ENCODE results near the gene TMEM121. TPM values are rescaled to one million over a fixed set of nuclear protein-coding genes. Genes with fewer than 3 reads are reported as not detected.

Gene TMEM121
- polyA plus RNA-seq, 1 of the 3 experiments (the other 2 are of a cell fraction): 9.1 TPM

DNA sequence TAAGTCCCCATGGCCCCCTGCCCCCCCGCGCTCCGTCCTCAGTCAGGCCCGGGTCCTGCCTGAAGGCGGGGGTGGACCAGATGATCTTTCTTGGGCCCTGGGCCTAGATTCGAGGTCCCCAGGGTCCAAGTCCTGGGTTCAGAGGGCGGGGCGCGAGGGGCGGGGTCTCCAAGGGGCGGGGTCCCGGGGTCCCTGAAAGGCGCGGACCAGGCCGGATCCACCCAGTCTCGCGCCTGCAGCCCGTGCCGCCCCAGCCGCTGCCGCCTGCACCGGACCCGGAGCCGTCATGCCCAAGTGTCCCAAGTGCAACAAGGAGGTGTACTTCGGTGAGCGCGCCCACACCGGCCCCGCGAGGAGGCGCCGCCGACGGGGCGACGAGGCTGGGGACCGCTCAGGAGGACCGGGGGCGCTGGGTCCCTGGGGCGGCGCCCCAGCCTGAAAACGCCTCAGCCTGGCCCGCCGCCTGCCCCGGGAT is 39.4 kb upstream of the TMEM121 start:
- no peak for DNase-seq
- peaks cover 3% of the 10 kb centered on the region; the same call in 1 of the 2 replicates for H3K79me2 ChIP-seq (ENCODE audit: insufficient read depth)
- WGBS (ENCODE audit: low lambda C conversion rate): 100% methylated on average over 5 of the region's 45 CpGs

More for the DNA sequence above, 39.4 kb upstream of the TMEM121 start:
- Histone ChIP-seq H4K20me1 (ENCODE audit: insufficient read depth) (peaks cover 4% of the 10 kb centered on the region; the same call in 1 of the 2 replicates), H3K9me3 (no peaks in the 10 kb centered on the region), H2AFZ (ENCODE audit: low read depth) (no peak overlapping the region), H3F3A (replicated peaks; ENCODE audit: insufficient read depth) (peaks cover 5% of the 10 kb centered on the region), H3K4me3 (ENCODE audit: low read depth in 2 of 2, low read length in 1 of 2) (no peak overlapping the region), H3K36me3 (replicated peaks in 1 of 2; ENCODE audit: control insufficient read depth in 1 of 2, insufficient read depth in 2 of 2, low read length in 1 of 2) (no peaks in the 10 kb centered on the region), H3K27ac (ENCODE audit: low read depth in 2 of 2, low read length in 1 of 2) (no peak overlapping the region), H3K4me1 (ENCODE audit: control insufficient read depth in 1 of 2, insufficient read depth in 2 of 2, low read depth in 1 of 2, low read length in 1 of 2) (peaks cover 25 to 61% of the 10 kb centered on the region in 2 experiments; a peak in 3 of 4 replicates), H3K4me2 (no peak overlapping the region), H3K27me3 (ENCODE audit: insufficient read depth) (no peaks in the 10 kb centered on the region), H3K9me2 (no peaks in the 10 kb centered on the region), H3K9ac (no peak overlapping the region)
- ChIA-PET CTCF (interaction anchor here (1.3 to 7.2 kb wide), 7 partner anchors 11 to 115 kb away, joined by 3 to 137 read pairs (median 8); no protein-coding TSS in a partner anchor), POLR2A (no interaction called here)
- TF ChIP-seq RXRA (IDR thresholded peaks at IDR 0.05; ENCODE audit: borderline replicate concordance, low read depth): no peak
- no peak for TF ChIP-seq YY1 (IDR thresholded peaks at IDR 0.05; ENCODE audit: low read depth)
- TF ChIP-seq TCF12 (IDR thresholded peaks at IDR 0.05): no peak
- TF ChIP-seq, protein P1, sequence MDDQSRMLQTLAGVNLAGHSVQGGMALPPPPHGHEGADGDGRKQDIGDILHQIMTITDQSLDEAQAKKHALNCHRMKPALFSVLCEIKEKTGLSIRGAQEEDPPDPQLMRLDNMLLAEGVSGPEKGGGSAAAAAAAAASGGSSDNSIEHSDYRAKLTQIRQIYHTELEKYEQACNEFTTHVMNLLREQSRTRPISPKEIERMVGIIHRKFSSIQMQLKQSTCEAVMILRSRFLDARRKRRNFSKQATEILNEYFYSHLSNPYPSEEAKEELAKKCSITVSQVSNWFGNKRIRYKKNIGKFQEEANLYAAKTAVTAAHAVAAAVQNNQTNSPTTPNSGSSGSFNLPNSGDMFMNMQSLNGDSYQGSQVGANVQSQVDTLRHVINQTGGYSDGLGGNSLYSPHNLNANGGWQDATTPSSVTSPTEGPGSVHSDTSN (IDR thresholded peaks at IDR 0.05): no peak
- TF ChIP-seq, protein P2, sequence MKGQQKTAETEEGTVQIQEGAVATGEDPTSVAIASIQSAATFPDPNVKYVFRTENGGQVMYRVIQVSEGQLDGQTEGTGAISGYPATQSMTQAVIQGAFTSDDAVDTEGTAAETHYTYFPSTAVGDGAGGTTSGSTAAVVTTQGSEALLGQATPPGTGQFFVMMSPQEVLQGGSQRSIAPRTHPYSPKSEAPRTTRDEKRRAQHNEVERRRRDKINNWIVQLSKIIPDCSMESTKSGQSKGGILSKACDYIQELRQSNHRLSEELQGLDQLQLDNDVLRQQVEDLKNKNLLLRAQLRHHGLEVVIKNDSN (IDR thresholded peaks at IDR 0.05; ENCODE audit: borderline replicate concordance, low read depth): no peak
- TF ChIP-seq MAX (IDR thresholded peaks at IDR 0.05; ENCODE audit: low read depth): no peak
- no peak for TF ChIP-seq RFX5 (IDR thresholded peaks at IDR 0.05; ENCODE audit: low read length)
- TF ChIP-seq SMC3 (IDR thresholded peaks at IDR 0.05; ENCODE audit: low read depth, low read length): no peak
- no peak for TF ChIP-seq CHD2 (IDR thresholded peaks at IDR 0.05; ENCODE audit: low read length, partially characterized antibody)
- TF ChIP-seq, protein P3, sequence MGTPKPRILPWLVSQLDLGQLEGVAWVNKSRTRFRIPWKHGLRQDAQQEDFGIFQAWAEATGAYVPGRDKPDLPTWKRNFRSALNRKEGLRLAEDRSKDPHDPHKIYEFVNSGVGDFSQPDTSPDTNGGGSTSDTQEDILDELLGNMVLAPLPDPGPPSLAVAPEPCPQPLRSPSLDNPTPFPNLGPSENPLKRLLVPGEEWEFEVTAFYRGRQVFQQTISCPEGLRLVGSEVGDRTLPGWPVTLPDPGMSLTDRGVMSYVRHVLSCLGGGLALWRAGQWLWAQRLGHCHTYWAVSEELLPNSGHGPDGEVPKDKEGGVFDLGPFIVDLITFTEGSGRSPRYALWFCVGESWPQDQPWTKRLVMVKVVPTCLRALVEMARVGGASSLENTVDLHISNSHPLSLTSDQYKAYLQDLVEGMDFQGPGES (IDR thresholded peaks at IDR 0.05; ENCODE audit: low read depth, low read length): no peak
- no peak for TF ChIP-seq JUND (IDR thresholded peaks at IDR 0.05)
- no peak for TF ChIP-seq RCOR1 (IDR thresholded peaks at IDR 0.05; ENCODE audit: low read length)
- no peak for TF ChIP-seq ELF1 (IDR thresholded peaks at IDR 0.05)
- TF ChIP-seq NFIC (IDR thresholded peaks at IDR 0.05; ENCODE audit: borderline replicate concordance): no peak
- no peak for TF ChIP-seq GABPA (IDR thresholded peaks at IDR 0.05; ENCODE audit: low read depth)
- no peak for TF ChIP-seq TAF1 (IDR thresholded peaks at IDR 0.05; ENCODE audit: borderline replicate concordance, low read depth, low read length)
- TF ChIP-seq SIN3A (IDR thresholded peaks at IDR 0.05; ENCODE audit: borderline replicate concordance, low read depth, low read length): no peak
- TF ChIP-seq, protein P4, sequence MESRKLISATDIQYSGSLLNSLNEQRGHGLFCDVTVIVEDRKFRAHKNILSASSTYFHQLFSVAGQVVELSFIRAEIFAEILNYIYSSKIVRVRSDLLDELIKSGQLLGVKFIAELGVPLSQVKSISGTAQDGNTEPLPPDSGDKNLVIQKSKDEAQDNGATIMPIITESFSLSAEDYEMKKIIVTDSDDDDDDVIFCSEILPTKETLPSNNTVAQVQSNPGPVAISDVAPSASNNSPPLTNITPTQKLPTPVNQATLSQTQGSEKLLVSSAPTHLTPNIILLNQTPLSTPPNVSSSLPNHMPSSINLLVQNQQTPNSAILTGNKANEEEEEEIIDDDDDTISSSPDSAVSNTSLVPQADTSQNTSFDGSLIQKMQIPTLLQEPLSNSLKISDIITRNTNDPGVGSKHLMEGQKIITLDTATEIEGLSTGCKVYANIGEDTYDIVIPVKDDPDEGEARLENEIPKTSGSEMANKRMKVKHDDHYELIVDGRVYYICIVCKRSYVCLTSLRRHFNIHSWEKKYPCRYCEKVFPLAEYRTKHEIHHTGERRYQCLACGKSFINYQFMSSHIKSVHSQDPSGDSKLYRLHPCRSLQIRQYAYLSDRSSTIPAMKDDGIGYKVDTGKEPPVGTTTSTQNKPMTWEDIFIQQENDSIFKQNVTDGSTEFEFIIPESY (IDR thresholded peaks at IDR 0.05; ENCODE audit: borderline replicate concordance, low read depth): no peak

Measured in SK-N-SH (cell line).